GM19238 (cell line): Measurements from ENCODE around the gene GAB1.
"Not testable (repeated sequence)": the region's sequence is repeated elsewhere in the genome, so short reads cannot be mapped to it uniquely, and the experiment has no call there.

Experiments
- DNase-seq: peaks from one replicate; pipeline ENCODE4 v3.0.0; 2011; ENCODE audit warnings: low spot score; ENCODE audit not compliant: insufficient read length

Gene GAB1

DNA sequence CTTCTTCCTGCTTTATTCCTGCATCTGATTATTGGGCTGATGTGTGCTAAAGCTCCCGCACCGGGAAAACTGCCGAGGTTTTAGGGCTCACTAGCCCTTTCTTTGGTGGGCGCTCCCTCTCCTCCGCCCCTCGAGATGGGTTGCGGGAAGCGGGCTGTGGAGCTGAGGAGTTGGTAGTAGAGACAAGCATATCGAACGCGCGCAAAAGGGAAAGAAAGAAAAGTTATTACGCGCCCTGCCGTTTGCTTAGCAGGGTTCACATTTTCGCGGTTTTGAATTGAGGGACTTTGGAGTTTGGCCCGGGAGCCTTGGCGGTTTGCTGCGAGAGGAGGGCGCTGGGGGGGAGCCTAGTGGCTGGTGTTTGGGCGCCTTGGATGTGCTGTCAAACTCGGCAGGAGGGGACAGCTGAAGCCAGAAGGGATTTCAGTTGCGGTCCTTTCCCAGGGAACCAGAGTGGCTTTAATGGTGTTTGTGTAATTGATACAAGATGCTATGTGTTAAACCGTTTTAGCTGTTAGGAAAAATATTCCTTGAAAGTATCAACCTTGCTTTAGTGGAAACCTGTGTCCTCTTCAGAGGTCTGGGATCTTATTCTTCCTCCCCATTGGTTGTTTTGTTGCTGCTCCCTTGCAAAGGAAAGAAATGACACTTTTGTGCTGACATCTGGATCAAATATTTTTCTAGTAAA, 1.1 kb downstream of the GAB1 start:
- no peak for DNase-seq

DNA sequence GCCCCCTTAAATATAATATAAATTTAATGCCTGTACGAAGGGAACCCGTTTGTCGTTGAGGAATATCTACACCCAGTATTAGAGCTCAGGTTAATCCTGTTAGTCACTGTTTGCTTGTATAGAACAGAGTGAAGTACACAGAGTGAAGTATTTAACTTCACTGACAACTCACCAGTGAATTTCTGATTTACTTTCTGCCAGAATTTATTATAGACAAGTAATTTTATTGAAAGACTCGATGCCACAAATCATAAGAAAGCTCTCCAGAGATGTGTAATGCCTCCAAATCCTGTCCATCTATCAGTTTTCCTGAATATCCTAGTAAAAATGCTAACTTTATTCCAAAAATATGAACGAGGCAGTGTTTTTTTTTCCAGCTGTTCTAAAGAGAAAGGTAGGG, 1.6 kb downstream of the GAB1 start:
- DNase-seq, result no peak

- DNase-seq, result no peak
Observed at GRCh38 chr4:143339497-143339896, 2.8 kb downstream of the GAB1 start.

DNA sequence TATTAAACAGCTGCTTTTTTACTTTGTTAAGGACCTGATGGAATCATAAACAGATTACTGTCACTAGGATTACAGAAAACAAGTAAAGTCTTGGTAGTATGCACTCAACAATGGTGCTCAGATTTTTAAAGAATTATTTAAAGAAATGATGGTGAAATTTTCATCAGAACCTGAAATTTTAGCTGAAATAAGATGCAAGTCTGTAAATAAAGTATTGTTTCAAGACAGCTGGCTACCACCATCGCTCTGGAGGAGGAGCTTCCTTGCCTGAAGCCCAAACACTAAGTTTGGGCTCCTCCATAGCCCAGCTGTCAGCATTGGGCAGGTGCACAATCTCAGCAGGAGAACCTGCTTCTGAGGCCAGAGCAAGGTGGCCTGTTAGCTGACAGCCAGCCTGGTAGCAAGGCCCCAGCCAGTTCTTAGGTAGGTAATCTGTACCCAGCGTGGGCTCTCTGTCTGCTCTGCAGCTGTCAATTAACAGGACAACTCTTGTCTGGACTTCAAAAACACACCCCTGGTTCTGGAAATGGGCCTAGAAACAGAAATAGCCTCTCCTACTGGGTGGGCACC, 4.6 kb downstream of the GAB1 start:
- no peak for DNase-seq

GRCh38 chr4:143343276-143343831, 6.7 kb downstream of the GAB1 start:
- no peak for DNase-seq

DNA sequence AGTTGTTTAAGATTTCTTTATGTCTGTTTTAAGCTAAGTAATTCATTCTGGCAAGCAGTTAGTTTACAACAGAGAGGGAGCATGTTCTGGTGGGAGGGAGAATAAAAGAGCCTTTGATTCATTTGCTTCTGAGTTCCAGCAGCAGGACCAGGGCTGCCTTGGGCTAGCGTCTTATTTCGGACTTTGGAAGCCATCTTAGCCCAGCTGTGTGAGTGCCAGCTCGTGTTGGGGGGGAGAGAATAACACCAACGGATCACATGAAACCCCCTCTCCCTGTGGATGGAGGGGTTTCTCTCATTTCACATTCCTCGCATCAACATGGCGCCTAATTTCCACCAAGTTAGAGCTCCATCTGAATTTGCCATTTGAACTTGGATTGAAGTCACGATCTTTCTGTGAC, 7.4 kb downstream of the GAB1 start:
- no peak for DNase-seq

DNA sequence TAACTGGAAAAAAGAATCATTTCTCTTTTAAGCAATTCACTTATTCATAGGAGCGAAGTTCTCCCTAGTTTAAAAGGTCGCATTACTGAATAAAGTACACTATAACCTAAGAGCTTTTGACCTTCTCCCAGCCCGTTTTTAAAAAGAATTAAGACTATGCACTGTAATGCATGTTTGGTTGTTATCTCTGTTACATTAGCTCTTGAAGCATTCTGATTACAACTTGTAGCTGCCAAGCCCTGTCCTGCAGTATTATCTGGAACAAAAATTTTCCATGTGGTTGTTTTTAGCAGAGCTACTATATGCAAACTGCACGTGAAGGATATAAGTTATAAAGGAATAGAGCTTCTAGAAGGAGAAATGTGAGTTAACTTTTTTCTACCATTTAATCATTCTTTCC, 8.1 kb downstream of the GAB1 start:
- no peak for DNase-seq

DNA sequence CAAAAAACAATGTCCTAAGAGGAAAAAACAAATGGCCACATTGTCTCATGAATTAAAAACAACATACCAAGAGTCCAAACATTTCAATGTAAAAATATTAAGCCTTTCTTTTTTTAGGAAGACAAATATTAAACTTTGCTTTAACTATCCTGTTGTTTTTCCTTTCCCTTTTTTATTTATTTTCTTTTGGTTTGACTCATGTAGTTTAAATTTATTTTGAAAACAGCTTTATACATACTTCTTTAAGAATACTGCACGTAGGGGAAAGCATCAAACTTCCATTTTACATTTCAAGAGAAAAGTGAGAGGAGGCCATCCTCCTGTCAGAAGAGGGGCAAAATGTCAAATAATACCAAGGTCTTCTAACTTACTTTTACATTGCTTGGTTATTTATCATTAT, 8.7 kb downstream of the GAB1 start:
- DNase-seq, result no peak

DNA sequence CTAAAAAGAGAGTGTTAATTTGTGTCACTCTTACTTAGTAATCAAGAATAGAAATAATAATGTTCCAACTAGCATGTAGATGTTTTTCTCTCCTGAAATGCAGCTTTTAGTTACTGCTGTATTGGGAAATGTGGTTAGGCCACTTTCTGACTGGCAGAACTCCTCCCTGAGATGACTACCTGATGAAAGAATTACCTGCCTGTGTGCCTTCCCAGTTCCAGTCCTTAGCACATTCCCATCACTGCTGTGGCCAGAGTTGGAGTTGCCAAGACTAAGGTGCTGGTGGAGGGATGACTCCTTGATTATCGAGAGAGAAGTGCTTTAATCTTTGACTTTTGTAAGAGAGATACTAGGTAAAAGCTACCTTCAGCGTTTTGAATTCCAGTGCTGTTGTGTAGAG, 9.5 kb downstream of the GAB1 start:
- no peak for DNase-seq

DNA sequence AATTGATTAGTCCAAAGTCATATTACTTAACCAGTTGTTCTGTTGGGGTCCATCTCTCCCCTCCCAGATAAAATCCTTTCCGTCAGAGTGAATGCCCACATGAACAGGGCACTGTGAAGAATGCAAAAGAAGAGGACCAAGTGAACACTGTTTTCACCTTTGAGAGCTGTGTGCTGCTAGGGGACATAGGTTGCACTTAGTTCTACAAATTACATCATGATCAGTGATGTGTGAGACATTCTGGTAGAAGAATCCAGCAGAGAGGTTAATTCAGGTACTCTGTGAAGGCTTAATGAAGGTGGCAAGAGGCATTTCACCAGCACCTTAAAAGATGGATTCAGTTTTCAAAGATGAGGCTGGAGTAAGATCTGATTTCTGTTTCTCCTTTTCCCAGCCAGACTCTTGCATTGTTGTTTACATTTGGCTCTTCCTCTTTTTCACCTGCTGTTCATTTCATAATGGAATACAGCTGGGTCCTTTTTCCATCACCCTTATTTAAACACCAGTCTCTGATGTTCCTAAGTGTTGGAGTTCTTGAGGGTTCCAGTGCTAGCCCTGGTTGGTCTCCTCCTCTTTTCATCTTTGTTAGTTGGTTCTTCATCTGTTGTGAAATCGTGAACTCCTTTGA, 10.9 kb downstream of the GAB1 start:
- no peak for DNase-seq

DNA sequence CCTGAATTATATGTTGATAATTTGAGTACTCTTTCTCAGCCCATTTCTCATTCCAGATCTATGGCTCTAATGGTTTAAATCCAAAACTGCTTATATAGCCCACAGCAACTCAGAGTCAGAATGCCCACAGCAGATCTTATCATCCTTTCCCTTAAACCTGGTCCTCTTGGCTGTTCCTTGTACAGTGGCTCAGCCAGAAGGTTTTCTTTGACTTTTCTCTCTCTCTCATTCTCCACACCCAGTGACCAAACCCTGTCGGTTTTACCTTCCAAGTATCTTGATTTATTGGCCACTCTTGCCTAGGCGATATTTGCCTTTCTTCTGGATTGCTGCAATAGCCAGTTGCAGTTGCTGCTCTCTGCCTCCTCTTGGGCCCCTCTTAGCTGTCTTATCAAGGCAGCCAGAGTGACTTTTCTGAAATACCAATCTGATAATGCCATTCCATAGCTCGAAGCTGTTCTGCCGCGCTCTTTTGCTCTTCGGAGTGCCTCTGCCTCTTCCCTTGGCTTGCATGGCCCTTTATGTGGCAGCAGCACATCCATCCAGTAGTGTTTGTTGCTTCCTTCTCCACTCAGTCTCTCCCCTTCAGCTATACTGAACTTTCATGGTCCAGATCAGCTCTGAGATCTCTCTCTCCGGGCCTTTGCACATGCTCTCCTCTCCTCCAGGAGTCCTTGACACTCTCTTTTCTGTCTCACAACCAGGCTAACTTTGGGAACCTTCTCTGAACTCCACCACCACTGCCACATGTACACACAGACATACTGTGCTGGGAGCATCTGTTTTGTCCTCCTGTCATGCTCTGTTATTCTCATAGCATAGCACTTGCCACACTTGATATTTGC, 11.8 kb downstream of the GAB1 start:
- DNase-seq, result no peak

GRCh38 chr4:143349858-143350527, 13.3 kb downstream of the GAB1 start:
- DNase-seq, result not testable (repeated sequence)

DNA sequence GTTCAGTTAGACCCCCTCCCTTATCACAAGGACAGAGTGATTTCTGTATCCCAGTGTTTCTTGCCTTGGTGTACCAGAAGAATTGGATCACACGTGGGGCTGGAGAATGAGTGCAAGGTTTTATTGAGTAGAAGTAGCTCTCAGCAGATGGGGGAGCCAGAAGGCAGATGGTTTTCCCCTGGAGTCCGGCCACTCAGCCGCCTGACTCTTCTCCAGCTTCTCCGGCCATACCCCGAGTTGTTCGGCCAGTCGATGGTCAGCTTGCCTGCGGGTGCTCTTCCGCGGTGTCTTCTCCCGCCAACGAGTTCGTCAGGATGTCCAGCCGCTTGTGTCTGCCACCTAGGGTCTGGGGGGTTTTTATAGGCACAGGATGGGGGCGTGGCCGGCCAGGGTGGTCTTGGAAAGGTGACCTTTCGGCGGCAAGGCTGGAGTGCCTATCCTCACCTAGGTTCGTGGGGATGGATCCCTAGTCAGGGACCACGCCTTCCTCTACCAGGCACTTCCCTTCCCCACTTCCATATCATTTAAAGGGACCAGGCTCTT, 14.5 kb downstream of the GAB1 start:
- no peak for DNase-seq

- DNase-seq, result no peak
Observed at GRCh38 chr4:143351774-143352451, 15.2 kb downstream of the GAB1 start.

- DNase-seq, result no peak
Observed at GRCh38 chr4:143352720-143353119, 16.0 kb downstream of the GAB1 start.

DNA sequence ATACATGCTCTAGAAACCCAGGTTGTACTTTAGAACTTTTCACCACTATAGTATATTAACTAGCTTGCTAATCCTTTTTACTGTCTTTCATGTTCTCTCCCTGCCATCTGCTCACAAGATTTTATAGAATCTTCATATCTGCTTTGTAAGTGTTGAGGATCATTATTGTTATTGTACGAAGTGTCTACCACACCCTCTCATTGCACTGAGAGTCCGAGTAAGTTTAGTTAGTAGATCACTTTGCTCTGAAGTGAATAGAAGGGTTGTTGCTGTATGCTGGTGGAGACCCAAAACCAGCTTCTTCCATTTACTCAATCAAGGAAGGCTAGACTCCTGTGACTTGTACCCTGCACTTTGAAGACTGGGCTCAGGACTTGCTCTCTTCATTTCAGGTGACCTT, 17.1 kb downstream of the GAB1 start:
- DNase-seq, result no peak

- DNase-seq, result no peak
Observed at GRCh38 chr4:143354990-143355389, 18.3 kb downstream of the GAB1 start.

DNA sequence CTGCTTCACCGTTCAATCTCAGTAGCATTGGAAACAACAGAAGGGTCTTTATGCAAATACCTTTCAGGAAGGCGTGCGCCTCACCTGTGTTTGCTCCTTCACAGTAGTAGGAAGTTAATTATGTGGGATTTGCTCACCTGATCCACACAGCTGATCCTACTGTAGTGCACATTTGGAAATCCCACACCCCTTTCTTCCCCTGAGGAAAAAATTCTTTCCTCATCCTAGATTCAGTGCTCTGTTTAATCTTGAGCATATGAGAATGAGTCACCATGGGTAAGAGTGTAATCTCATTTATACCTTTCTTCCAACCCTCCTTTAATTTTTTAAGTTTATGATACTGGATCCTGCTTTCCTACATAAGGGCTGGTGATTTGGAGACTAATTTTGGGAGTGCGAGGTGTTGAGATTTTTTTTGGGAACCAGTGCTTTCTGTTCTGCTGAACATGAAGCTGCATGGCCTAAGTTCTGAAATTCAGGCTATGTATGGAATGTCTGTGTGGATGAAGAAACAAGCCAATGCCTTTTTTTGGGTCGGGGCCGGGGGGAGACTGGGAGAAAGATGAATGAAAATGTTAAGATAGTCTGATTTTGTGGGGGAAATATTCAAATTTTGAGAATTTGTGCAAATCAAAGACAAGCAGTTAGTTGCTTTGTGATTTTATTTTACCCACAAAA, 19.0 kb downstream of the GAB1 start:
- no peak for DNase-seq

GRCh38 chr4:143356493-143356892, 19.8 kb downstream of the GAB1 start:
- no peak for DNase-seq
